ENCODE measurements around the gene MORN1.

Gene MORN1

DNA sequence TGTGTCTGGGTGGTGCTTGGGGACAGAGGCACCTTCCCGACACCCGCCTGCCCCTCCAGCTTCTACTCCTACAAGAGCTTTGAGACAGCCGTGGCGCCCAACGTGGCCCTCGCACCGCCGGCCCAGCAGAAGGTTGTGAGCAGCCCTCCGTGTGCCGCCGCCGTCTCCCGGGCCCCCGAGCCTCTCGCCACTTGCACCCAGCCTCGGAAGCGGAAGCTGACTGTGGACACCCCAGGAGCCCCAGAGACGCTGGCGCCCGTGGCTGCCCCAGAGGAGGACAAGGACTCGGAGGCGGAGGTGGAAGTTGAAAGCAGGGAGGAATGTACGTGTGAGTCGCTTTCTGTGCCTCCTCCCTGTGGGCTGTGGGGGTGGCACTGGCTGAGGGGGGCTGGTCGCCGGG is 87.6 kb downstream of the MORN1 start:
- DNase-seq, result no peak
- Histone ChIP-seq H3K18ac (ENCODE audit: low read depth in 1 of 2, low read length in 2 of 2) (no peak overlapping the region), H3K27ac (ENCODE audit: low read length, poor library complexity, severe bottlenecking) (no peak overlapping the region), H3K79me1 (replicated peaks; ENCODE audit: low read length, poor library complexity, severe bottlenecking) (peaks cover 32% of the 10 kb centered on the region), H2AFZ (ENCODE audit: low read depth, low read length) (no peak overlapping the region), H3K27me3 (ENCODE audit: control insufficient read depth in 1 of 2, insufficient read depth in 1 of 2, low read length in 2 of 2) (no peaks in the 10 kb centered on the region), H4K8ac (ENCODE audit: low read length) (no peak overlapping the region), H3K9ac (ENCODE audit: low read length) (no peak overlapping the region), H2AK5ac (ENCODE audit: low read length, severe bottlenecking) (no peak overlapping the region), H2BK5ac (ENCODE audit: low read depth, low read length, poor library complexity, severe bottlenecking) (no peak overlapping the region), H3K4me3 (ENCODE audit: insufficient read depth in 1 of 2, low read depth in 1 of 2, low read length in 2 of 2) (no peak overlapping the region), H3K36me3 (ENCODE audit: control insufficient read depth in 1 of 2, insufficient read depth in 2 of 2, low read depth in 1 of 2, low read length in 2 of 2) (peaks cover 48 to 79% of the 10 kb centered on the region in 2 experiments), H3K4ac (ENCODE audit: low read depth in 1 of 2, low read length in 2 of 2) (no peak overlapping the region), H3K4me1 (ENCODE audit: control insufficient read depth, insufficient read depth, low read depth, low read length) (peaks cover 18% of the 10 kb centered on the region), H3K9me3 (ENCODE audit: control insufficient read depth, low read length) (no peaks in the 10 kb centered on the region), H2BK120ac (ENCODE audit: low read depth, low read length) (no peak overlapping the region), H2BK15ac (ENCODE audit: low read depth, poor library complexity, severe bottlenecking) (no peak overlapping the region), H2BK12ac (ENCODE audit: low read length in 2 of 2) (no peak overlapping the region), H3K23ac (ENCODE audit: low read length in 2 of 2) (no peak overlapping the region), H3K4me2 (ENCODE audit: low read length, poor library complexity, severe bottlenecking) (no peak overlapping the region), H4K91ac (ENCODE audit: low read length) (no peak overlapping the region), H3K14ac (ENCODE audit: low read length in 2 of 2) (no peak overlapping the region)
- 97% methylated on average over 26 of the region's 26 CpGs for WGBS

DNA sequence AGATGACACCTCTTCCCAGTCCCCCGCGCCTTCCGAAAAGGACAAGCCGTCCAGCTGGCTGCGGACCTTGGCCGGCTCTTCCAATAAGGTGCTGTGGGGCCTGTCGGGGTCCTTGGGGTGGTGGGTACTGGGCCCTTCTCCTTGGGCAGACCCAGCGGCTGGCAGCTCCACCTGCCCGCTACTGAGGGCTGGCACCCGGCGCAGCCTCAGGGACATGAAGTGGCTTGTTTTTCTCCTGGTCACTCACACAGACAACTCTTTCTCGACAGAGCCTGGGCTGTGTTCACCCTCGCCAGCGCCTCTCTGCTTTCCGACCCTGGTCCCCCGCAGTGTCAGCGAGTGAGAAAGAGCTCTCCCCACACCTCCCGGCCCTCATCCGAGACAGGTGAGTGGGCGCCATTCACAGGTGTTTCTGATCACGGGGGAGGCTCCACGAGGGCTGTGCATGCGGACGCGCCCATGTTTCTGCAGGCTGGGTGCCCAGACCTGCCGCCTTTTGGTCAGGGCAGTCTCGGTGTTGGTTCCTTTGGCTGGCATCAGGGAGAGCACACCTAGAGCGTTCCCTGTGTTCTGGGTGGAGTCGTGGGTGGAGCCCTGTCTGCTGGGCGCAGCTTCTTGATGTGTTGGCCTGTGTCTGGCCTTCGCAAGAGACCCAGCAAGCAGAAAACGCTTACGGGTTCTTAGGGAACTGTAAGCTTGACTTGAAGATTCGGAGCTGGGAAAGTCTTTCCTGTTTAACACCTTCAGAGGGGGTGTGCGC is 88.2 kb downstream of the MORN1 start:
- 97% methylated on average over 35 of the region's 35 CpGs for WGBS
- Histone ChIP-seq H2BK5ac (ENCODE audit: low read depth, low read length, poor library complexity, severe bottlenecking) (no peak overlapping the region), H3K18ac (ENCODE audit: low read depth in 1 of 2, low read length in 2 of 2) (no peak overlapping the region), H3K27ac (ENCODE audit: low read length, poor library complexity, severe bottlenecking) (no peak overlapping the region), H3K14ac (ENCODE audit: low read length in 2 of 2) (no peak overlapping the region), H3K4me3 (ENCODE audit: insufficient read depth in 1 of 2, low read depth in 1 of 2, low read length in 2 of 2) (no peak overlapping the region), H2BK15ac (ENCODE audit: low read depth, poor library complexity, severe bottlenecking) (no peak overlapping the region), H2AK5ac (ENCODE audit: low read length, severe bottlenecking) (no peak overlapping the region), H3K4me2 (ENCODE audit: low read length, poor library complexity, severe bottlenecking) (no peak overlapping the region), H4K8ac (ENCODE audit: low read length) (no peak overlapping the region), H2BK12ac (ENCODE audit: low read length in 2 of 2) (no peak overlapping the region), H3K36me3 (ENCODE audit: control insufficient read depth in 1 of 2, insufficient read depth in 2 of 2, low read depth in 1 of 2, low read length in 2 of 2) (peaks cover 42 to 79% of the 10 kb centered on the region in 2 experiments), H2BK120ac (ENCODE audit: low read depth, low read length) (no peak overlapping the region), H3K4ac (ENCODE audit: low read depth in 1 of 2, low read length in 2 of 2) (no peak overlapping the region), H3K4me1 (ENCODE audit: control insufficient read depth, insufficient read depth, low read depth, low read length) (peaks cover 22% of the 10 kb centered on the region), H3K9me3 (ENCODE audit: control insufficient read depth, low read length) (no peaks in the 10 kb centered on the region), H3K79me1 (replicated peaks; ENCODE audit: low read length, poor library complexity, severe bottlenecking) (peaks cover 29% of the 10 kb centered on the region), H2AFZ (ENCODE audit: low read depth, low read length) (no peak overlapping the region), H3K9ac (ENCODE audit: low read length) (no peak overlapping the region), H4K91ac (ENCODE audit: low read length) (no peak overlapping the region), H3K27me3 (ENCODE audit: control insufficient read depth in 1 of 2, insufficient read depth in 1 of 2, low read length in 2 of 2) (no peaks in the 10 kb centered on the region), H3K23ac (ENCODE audit: low read length in 2 of 2) (no peak overlapping the region)
- DNase-seq, result no peak

DNA sequence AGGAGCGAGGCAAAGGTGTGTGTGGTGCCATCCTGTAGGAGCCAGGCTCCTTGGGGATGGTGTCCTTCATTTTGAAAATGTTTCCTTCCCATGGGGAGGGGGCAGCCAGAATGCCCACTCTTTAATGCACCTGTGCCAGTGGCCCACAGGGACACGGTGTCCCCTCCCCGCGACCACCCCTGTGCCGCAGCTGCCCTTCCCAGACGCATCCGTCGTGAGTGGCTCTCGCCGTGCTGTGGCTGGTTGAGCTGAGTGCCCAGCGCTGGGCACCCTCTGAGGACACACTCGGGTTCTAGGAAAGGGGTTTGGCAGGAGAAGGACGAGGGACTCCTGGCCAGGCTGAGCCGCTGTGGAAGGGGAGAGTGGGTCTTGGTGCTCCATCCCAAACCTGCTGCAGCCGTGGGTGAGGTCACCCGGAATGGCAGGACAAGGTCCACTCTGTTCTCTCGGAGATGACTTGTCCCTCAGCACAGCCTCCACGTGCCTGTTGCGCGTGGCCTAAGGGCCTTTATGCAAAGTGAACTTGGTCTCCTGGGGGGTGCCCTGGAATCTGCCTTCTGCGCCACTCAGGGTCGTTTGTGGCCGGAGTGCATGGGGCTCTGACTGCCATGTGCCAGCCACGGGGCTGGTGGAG is 88.9 kb downstream of the MORN1 start:
- no peak overlapping the region for H2AK5ac ChIP-seq (ENCODE audit: low read length, severe bottlenecking)
- no peak overlapping the region for H3K9ac ChIP-seq (ENCODE audit: low read length)
- no peak overlapping the region for H3K23ac ChIP-seq (ENCODE audit: low read length in 2 of 2)
- H2BK120ac ChIP-seq (ENCODE audit: low read depth, low read length), result no peak overlapping the region
- no peak overlapping the region for H2AFZ ChIP-seq (ENCODE audit: low read depth, low read length)
- WGBS, result 95% methylated on average over 24 of the region's 24 CpGs
- H3K27me3 ChIP-seq (ENCODE audit: control insufficient read depth in 1 of 2, insufficient read depth in 1 of 2, low read length in 2 of 2), result no peaks in the 10 kb centered on the region
- H3K9me3 ChIP-seq (ENCODE audit: control insufficient read depth, low read length), result no peaks in the 10 kb centered on the region
- no peak overlapping the region for H4K91ac ChIP-seq (ENCODE audit: low read length)
- no peak overlapping the region for H2BK12ac ChIP-seq (ENCODE audit: low read length in 2 of 2)
- no peak overlapping the region for H2BK15ac ChIP-seq (ENCODE audit: low read depth, poor library complexity, severe bottlenecking)
- no peak overlapping the region for H3K27ac ChIP-seq (ENCODE audit: low read length, poor library complexity, severe bottlenecking)
- H4K8ac ChIP-seq (ENCODE audit: low read length), result no peak overlapping the region
- DNase-seq, result no peak
- no peak overlapping the region for H2BK5ac ChIP-seq (ENCODE audit: low read depth, low read length, poor library complexity, severe bottlenecking)
- H3K36me3 ChIP-seq (ENCODE audit: control insufficient read depth in 1 of 2, insufficient read depth in 2 of 2, low read depth in 1 of 2, low read length in 2 of 2), result peaks cover 34 to 83% of the 10 kb centered on the region in 2 experiments
- peaks cover 22% of the 10 kb centered on the region for H3K4me1 ChIP-seq (ENCODE audit: control insufficient read depth, insufficient read depth, low read depth, low read length)
- H3K4me2 ChIP-seq (ENCODE audit: low read length, poor library complexity, severe bottlenecking), result no peak overlapping the region
- peaks cover 27% of the 10 kb centered on the region for H3K79me1 ChIP-seq (replicated peaks; ENCODE audit: low read length, poor library complexity, severe bottlenecking)
- H3K4ac ChIP-seq (ENCODE audit: low read depth in 1 of 2, low read length in 2 of 2), result no peak overlapping the region
- no peak overlapping the region for H3K4me3 ChIP-seq (ENCODE audit: insufficient read depth in 1 of 2, low read depth in 1 of 2, low read length in 2 of 2)
- no peak overlapping the region for H3K14ac ChIP-seq (ENCODE audit: low read length in 2 of 2)
- H3K18ac ChIP-seq (ENCODE audit: low read depth in 1 of 2, low read length in 2 of 2), result no peak overlapping the region

DNA sequence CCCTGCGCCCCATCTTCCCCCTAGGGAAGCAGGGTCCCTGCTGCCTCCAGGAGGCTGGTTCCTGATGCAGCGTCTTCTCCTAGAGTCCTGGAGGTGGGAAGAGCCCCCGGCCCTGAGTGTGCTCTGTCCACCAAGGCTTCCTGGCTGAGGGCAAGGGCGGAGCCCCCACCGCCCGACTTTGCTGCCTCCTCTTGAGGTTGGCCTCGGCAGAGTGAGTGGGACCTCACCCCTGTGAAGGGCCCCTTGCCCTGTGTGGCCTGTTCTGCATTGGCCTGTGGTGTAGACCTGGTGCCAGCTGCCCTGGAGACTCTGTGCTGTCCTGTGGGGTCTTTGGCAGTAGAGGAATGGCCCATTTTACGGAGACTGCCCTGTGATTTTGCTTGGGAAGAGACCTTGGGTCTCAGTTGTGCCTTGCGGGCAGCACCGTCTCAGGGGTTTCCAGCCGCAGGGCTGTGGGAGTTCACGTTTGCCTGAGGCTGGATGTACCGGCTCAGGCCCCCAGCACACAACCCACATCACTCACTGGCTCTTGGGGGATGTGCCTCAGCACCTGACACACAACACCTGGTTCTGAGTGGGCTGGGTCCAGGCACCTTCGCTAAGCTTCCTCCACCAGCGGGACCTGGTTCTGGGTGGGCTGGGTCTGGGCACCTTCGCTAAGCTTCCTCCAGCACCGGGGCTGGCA is 89.6 kb downstream of the MORN1 start:
- H3K18ac ChIP-seq (ENCODE audit: low read depth in 1 of 2, low read length in 2 of 2), result peak overlapping the region in 1 of 2 experiments; percentile 22
- DNase-seq, result no peak
- no peak overlapping the region for H2BK120ac ChIP-seq (ENCODE audit: low read depth, low read length)
- 96% methylated on average over 17 of the region's 17 CpGs for WGBS
- H3K9me3 ChIP-seq (ENCODE audit: control insufficient read depth, low read length), result no peaks in the 10 kb centered on the region
- H3K23ac ChIP-seq (ENCODE audit: low read length in 2 of 2), result no peak overlapping the region
- H3K27ac ChIP-seq (ENCODE audit: low read length, poor library complexity, severe bottlenecking), result no peak overlapping the region
- peaks cover 25% of the 10 kb centered on the region for H3K79me1 ChIP-seq (replicated peaks; ENCODE audit: low read length, poor library complexity, severe bottlenecking)
- H3K4me2 ChIP-seq (ENCODE audit: low read length, poor library complexity, severe bottlenecking), result no peak overlapping the region
- no peak overlapping the region for H3K4ac ChIP-seq (ENCODE audit: low read depth in 1 of 2, low read length in 2 of 2)
- no peak overlapping the region for H2BK5ac ChIP-seq (ENCODE audit: low read depth, low read length, poor library complexity, severe bottlenecking)
- no peak overlapping the region for H3K14ac ChIP-seq (ENCODE audit: low read length in 2 of 2)
- H4K91ac ChIP-seq (ENCODE audit: low read length), result no peak overlapping the region
- H3K27me3 ChIP-seq (ENCODE audit: control insufficient read depth in 1 of 2, insufficient read depth in 1 of 2, low read length in 2 of 2), result no peaks in the 10 kb centered on the region
- peaks cover 22% of the 10 kb centered on the region for H3K4me1 ChIP-seq (ENCODE audit: control insufficient read depth, insufficient read depth, low read depth, low read length)
- H3K4me3 ChIP-seq (ENCODE audit: insufficient read depth in 1 of 2, low read depth in 1 of 2, low read length in 2 of 2), result peak overlapping the region in 1 of 2 experiments; percentile 44
- no peak overlapping the region for H2BK15ac ChIP-seq (ENCODE audit: low read depth, poor library complexity, severe bottlenecking)
- H2AFZ ChIP-seq (ENCODE audit: low read depth, low read length), result no peak overlapping the region
- H3K36me3 ChIP-seq (ENCODE audit: control insufficient read depth in 1 of 2, insufficient read depth in 2 of 2, low read depth in 1 of 2, low read length in 2 of 2), result peaks cover 28 to 81% of the 10 kb centered on the region in 2 experiments
- H4K8ac ChIP-seq (ENCODE audit: low read length), result no peak overlapping the region
- no peak overlapping the region for H2AK5ac ChIP-seq (ENCODE audit: low read length, severe bottlenecking)
- H2BK12ac ChIP-seq (ENCODE audit: low read length in 2 of 2), result no peak overlapping the region
- peak overlapping the region; percentile 71 for H3K9ac ChIP-seq (ENCODE audit: low read length)
